HUDEP-2 (cell line): ENCODE results near the gene MBD3.

Experiments used
- DNase-seq, 76 experiments: peaks; one replicate each; lab custom pipeline; 2025; ENCODE audit not compliant: unreplicated experiment in 76 of 76; lab: John Stamatoyannopoulos, UW

The MBD3 gene

GRCh38 chr19:1575323-1576241 is 17.1 kb downstream of the MBD3 start:
- no peak for DNase-seq

DNA sequence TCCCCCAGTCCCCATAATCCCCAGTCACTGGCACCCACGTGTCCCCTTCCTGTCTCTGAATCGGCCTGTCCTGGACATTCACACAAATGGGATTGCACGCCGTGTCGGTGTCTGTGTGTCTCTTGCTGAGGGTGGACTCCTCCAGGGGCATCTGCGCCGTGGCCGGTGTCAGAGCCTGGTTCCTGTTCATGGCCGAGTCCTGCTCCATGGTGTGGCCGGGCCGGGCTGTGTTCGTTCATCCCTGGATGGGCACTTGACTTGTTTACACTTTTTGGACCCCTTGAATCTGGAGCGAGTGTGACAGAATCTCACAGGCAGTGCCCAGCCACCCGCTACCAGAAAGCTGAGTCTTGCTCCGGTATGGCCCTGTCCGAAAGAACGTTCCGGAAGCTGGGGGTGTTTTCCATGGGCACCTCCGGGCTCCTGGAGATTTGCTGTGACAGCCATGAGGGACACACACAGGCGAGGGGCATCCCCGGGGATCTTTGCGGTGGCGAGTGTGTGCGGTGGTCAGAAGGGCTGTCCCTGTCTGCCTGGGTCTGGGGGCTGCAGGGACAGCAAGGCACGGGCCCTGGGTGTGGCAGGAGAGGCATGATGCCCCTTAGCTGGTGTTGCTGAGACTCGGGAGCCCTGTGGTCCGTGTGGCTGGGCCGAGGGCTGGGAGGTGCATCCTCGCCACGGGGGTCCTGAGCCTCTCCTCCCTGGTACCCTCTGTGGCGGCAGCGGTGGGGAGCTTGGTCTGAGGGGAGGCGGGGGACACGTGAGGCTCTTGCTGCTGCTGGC is 18.1 kb downstream of the MBD3 start:
- DNase-seq: no peak

GRCh38 chr19:1572795-1573194 is 19.9 kb downstream of the MBD3 start:
- no peak for DNase-seq

- no peak for DNase-seq
Measured at GRCh38 chr19:1571358-1571757, 21.3 kb downstream of the MBD3 start.

- no peak for DNase-seq
Measured at GRCh38 chr19:1570836-1571235, 21.8 kb downstream of the MBD3 start.

DNA sequence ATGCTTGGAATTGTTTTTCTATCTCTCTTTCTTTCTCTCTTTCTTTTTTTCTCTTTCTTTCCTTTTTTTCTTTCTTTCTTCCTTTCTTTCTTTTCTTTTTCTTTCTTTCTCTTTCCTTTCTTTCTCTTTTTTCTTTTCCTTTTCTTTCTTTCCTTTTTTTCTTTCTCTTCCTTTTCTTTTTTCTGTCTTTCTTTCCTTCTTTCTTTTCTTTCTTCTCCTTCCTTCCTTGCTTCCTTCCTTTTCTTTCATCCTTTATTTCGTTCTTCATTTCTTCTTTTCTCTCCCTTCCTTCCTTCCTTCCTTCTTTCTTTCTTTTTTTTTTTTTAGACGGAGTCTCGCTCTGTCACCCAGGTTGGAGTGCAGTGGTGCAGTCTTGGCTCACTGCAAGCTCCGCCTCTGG is 22.7 kb downstream of the MBD3 start:
- no peak for DNase-seq

- peak in 61 of 76 experiments; percentile 22 to 89 (median 64) for DNase-seq
Measured at GRCh38 chr19:1568320-1569019, 24.2 kb downstream of the MBD3 start, which contains the start of gene MEX3D. TSS of gene MEX3D (minus strand) at chr19:1568325. CDS start at chr19:1568058, 267 bp downstream.

GRCh38 chr19:1567848-1568227 is 24.8 kb downstream of the MBD3 start:
- DNase-seq: no peak

- peak in 14 of 76 experiments; percentile 14 to 45 (median 26) for DNase-seq
Measured at GRCh38 chr19:1567116-1567847, 25.4 kb downstream of the MBD3 start.

DNA sequence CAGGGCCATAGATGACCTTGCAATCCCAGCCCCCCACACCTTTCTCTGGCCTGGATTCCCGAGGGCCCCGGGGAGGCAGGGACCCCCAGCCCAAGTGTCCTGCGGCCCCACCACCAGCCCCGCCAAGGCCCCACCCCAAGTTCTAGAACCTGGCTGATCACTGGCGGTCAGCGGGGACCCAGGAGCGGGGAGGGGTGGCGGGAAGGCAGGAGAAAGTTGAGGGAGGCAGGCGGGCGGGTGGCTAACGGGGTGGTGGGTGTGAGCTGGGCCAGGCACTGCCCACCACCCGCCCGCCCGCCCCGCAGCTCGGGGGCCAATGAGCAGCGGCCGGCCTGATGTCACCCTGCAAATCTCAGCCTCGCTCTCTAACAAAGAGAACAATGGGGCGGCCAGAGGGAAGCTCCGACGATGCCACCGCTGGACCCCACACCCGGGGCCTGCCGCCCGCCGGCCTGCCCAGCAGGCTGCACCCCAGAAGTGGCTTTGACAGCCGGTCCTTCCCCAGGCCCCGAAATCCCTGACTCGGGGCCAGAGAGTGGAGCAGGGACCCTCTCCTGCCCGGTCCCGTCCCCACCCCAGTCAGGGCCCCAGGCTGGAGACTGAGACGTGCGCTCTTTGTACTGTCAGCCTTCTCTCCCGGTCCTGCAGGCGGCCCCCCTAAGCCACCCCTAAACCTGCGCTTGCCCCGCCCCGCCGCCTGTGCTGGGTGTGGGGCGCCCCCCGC is 26.1 kb downstream of the MBD3 start:
- no peak for DNase-seq

- no peak for DNase-seq
Measured at GRCh38 chr19:1563251-1563650, 29.4 kb downstream of the MBD3 start.

- DNase-seq: no peak
Measured at GRCh38 chr19:1561236-1561842, 31.3 kb downstream of the MBD3 start.

DNA sequence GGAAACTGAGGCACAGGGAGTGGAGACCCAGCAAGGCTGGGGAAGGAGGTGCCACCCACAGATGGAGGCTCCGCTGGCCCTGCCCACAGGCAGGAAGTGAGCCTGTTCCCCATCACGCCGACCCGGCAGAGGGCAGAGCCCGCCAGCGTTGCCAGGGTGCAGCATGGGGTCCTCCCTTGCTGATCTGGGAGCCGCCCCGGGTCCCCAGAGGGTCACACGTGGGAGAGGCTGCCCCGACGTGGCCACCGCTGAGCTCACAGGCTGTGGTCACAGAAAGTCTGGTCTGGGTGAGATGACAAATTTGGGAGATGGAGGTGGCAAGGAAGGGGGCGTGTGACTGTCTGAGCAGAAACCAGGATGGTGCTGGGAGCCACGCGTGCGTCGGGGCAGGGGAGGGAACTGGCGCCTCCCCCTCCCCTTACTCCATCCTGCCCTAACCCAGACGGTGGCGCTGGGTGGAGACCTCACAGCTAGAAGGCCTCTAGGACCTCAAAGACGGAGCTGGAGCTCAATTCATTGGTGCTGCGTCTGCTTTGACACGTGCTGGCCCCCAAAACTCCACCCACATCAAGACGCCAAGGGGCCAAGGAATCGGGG is 32.3 kb downstream of the MBD3 start:
- DNase-seq: no peak

GRCh38 chr19:1558552-1558951 is 34.1 kb downstream of the MBD3 start:
- no peak for DNase-seq

GRCh38 chr19:1556390-1557070 is 36.1 kb downstream of the MBD3 start:
- no peak for DNase-seq

GRCh38 chr19:1555487-1556389 is 36.9 kb downstream of the MBD3 start:
- DNase-seq: no peak

- no peak for DNase-seq
Measured at GRCh38 chr19:1554968-1555367, 37.7 kb downstream of the MBD3 start.
